GM12801 (cell line): ENCODE data around the gene NPR1.

ENCODE experiments used
- TF ChIP-seq, protein P1 (sequence below): IDR thresholded peaks from one replicate; pipeline ENCODE4 v1.5.1; 2011; ENCODE audit warnings: control low read depth; ENCODE audit not compliant: insufficient read length; ENCODE audit errors: extremely low read depth

NPR1 gene

DNA sequence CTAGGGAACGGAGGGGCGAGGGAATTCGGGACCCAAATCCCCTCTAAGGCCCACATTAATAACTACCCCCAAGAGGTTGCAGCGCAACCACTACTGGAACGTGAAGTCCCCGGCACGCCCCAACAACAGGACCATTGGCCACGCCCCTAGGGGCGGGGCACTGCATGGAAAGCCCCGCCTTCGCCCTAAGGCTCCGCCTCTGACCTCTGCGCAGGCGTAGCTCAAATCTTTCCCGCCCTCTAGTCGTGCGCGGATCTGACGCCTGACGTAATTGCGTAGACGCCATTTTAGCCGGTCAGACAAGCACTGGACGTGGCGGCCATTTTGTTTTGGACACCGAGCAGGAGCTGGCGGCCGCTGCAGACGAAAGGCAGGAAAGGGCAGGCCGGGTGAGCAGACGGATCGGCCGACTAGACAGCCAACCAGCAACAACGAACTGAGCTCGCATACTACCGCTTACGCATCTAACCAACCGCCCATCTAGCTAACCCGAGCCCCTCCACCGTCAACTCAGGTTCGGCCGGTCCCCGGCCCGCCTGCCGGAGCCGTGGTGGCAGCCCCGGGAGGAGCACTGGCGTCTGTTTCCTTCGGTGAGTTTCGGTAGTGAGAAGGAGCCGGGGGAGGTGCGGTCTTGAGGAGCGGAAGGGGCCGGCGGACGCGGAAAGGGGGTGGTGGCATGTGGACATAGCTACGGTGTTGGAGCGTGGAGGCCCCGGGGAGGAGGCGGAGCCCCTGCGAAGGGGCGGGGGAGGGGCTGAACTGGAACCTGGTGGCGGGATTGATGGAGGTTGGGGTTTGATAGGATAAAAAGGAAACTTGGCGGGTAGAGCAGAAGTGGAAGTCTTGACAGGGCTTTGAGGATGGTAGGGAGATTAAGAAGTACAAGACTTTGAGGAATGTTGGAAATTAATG lies 44.5 kb upstream of the NPR1 start, which contains the start of gene CHTOP:
CHTOP (plus strand) TSS at position 313 of the 912 bp plus-strand sequence. CDS start 2,523 bp downstream, outside the sequence.
- TF ChIP-seq, protein P1, sequence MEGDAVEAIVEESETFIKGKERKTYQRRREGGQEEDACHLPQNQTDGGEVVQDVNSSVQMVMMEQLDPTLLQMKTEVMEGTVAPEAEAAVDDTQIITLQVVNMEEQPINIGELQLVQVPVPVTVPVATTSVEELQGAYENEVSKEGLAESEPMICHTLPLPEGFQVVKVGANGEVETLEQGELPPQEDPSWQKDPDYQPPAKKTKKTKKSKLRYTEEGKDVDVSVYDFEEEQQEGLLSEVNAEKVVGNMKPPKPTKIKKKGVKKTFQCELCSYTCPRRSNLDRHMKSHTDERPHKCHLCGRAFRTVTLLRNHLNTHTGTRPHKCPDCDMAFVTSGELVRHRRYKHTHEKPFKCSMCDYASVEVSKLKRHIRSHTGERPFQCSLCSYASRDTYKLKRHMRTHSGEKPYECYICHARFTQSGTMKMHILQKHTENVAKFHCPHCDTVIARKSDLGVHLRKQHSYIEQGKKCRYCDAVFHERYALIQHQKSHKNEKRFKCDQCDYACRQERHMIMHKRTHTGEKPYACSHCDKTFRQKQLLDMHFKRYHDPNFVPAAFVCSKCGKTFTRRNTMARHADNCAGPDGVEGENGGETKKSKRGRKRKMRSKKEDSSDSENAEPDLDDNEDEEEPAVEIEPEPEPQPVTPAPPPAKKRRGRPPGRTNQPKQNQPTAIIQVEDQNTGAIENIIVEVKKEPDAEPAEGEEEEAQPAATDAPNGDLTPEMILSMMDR, result no peak

- TF ChIP-seq, protein P1, result no peak
These were observed 42.6 kb upstream of the NPR1 start for GRCh38 chr1:153635872-153636271.

GRCh38 chr1:153636312-153636711 lies 42.2 kb upstream of the NPR1 start:
- TF ChIP-seq, protein P1, result no peak

- TF ChIP-seq, protein P1, result no peak
These were observed 40.2 kb upstream of the NPR1 start for GRCh38 chr1:153638261-153638660.

DNA sequence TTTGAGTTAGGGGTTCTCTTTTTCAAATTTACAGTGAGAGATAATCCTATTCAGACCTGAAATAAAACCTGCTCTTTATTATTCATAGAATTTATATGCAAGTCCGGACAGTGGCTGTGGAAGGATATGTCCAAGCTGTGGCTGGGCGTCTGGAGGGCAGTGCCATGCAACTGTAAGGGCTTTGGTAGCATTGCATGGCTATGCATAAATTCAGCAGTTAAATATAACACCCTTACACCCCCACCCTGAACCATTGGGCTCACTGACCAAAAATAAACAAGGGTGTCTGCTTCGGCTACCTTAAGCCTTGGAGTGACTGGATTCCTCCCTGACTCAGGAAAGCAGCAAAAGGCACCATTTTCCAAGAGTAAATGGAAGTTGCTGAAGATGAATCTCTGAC lies 39.2 kb upstream of the NPR1 start:
- TF ChIP-seq, protein P1, result no peak

DNA sequence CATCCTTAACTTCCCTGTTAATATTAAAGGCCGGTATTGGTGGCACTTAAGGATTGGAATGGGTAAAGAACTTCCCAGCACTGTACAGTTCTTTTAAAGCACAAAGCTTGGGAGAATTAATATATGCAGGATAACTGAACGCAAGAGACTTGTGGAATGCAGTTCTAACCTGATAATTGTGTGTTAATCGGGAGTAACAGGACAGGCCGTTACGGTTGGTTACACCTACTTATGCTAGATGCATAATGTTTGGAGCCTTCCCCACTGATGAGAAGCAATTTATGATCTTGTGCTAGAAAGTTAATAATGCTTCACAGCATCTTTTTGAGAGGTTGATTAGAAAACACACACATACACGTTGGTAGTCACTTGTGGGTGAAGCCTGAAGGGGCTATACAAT lies 37.6 kb upstream of the NPR1 start:
- TF ChIP-seq, protein P1, result no peak

GRCh38 chr1:153642161-153642560 lies 36.3 kb upstream of the NPR1 start:
- TF ChIP-seq, protein P1, result no peak
